NCI-H2081 treated with DMSO at 0.1 percent for 48 hours (cell line): ENCODE results near the gene DMXL2.
"Not testable (repeated sequence)": the region's sequence is repeated elsewhere in the genome, so short reads cannot be mapped to it uniquely, and the experiment has no call there.

ENCODE experiments used
- DNase-seq: peaks from one replicate; lab custom pipeline; 2025; lab: John Stamatoyannopoulos, UW

DMXL2 gene

GRCh38 chr15:51576286-51576850 is 46.2 kb downstream of the DMXL2 start:
- no peak for DNase-seq

- no peak for DNase-seq
Observed at GRCh38 chr15:51575775-51576174, 46.8 kb downstream of the DMXL2 start.

DNA sequence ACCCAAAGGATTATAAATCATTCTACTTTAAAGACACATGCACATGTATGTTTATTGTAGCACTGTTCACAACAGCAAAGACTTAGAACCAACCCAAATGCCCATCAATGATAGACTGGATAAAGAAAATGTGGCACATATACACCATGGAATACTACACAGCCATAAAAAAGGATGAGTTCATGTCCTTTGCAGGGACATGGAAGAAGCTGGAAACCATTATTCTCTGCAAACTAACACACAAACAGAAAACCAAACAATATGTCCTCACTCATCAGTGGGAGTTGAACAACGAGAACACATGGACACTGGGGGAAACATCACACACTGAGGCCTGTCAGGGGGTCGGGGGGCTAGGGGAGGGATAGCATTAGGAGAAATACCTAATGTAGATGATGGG is 49.2 kb downstream of the DMXL2 start:
- DNase-seq, result not testable (repeated sequence)

DNA sequence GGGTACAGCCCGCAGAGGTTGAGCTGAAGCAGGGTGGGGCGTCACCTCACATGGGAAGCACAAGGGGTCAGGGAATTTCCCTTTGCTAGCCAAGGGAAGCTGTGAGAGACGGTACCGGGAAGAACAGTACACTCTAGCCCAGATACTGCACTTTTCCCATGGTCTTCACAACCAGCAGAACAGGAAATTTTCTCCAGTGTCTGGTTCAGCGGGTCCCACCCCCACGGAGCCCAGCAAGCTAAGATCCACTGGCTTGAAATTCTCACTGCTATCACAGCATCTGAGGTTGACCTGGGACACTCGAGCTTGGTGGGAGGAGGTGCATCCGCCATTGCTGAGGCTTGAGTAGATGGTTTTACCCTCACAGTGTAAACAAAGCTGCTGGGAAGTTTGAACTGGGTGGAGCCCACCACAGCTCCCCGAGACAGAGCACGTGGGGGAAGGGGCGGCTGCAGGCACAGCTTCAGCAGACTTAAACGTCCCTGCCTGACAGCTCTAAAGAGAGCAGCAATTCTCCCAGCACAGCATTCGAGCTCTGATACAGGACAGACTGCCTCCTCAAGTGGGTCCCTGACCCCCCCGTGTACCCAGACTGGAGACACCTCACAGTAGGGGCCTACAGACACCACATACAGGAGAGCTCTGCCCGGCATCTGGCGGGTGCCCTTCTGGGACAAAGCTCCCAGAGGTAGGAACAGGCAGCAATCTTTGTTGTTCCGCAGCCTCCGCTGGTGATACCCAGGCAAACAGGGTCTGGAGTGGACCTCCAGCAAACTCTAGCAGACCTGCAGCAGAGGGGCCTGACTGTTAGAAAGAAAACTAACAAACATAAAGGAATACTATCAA is 53.4 kb downstream of the DMXL2 start:
- DNase-seq, result not testable (repeated sequence)

- DNase-seq, result no peak
Observed at GRCh38 chr15:51561271-51561670, 61.3 kb downstream of the DMXL2 start.

DNA sequence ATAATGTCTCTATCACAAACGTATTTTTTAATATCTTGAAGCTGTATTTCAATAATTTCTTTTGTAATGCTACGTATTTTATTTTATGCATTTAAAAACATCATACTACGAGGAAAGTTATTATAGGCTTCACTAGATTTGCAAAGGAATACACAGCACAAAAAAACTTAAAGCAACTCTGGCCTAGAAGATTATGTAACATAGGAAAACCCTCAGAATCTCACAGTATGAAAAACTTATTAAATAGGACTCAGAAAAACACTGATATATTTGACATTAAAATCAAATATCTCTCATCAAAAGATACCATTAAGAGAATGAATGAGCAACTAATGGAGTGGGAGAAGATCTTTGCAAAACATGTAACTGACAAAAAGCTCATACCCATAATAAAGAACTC is 63.7 kb downstream of the DMXL2 start:
- DNase-seq, result no peak

- DNase-seq, result no peak
Observed at GRCh38 chr15:51558411-51558810, 64.2 kb downstream of the DMXL2 start.

DNA sequence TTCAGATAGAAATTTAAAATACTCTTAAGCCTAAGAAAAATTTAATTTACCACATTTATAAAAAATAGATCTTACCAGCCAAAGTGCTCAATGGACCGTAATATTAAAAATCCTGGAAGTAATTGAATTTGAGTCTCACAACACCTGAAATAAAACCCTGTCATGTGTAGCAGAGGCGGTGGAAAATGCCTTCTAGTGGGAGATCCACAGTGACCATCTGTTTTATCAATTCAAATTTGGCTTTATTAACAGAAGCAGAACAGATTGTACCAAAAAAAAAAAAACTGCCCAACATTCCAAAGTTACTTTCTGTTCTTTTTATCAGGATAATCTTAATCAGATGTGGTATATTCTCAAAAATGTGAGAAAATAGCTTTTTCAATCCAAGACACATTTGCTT is 71.7 kb downstream of the DMXL2 start:
- no peak for DNase-seq

GRCh38 chr15:51547656-51548055 is 74.9 kb downstream of the DMXL2 start:
- DNase-seq, result no peak

DNA sequence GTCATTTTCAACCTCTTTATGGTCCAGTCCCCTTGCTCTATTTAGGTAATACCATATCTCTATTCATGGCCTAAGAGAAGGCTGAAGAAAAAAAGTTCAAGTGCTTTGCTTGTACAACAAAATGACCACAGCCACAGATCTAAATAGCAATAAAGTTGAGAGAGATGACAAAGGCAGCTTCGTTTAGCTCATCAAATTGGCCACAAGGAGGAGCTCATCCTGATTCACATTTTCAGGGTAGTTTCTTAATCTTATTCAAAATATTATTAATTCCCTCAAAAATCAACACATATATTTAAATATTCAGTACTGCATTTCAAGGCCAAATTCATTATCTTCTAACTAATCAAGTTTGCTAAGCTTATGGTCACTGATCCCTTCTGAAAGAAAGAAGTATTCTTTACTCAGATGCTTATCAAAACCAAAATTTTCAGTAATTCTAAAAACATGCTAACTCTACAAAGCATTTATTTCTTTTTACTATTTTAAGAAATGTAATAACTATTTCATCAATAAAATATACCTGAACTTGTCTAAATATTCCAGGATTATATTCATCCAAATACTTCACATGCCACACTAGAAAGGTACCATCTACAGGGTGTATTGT is 85.5 kb downstream of the DMXL2 start:
- DNase-seq, result no peak

- DNase-seq, result no peak
Observed at GRCh38 chr15:51533672-51534398, 88.7 kb downstream of the DMXL2 start.

DNA sequence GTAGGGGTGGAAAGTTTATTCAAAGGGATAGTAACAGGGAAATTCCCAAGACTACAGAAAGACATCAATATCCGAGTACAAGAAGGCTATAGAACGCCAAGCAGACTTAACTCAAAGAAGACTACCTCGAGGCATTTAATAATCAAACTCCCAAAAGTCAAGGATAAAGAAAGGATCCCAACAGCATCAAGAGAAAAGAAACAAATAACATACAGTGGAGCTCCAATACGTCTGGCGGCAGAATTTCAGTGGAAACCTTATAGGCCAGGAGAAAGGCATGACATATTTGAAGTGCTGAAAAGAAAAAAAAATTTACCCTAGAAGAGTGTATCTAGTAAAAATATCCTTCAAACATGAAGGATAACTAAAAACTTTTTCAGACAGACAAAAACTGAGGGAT is 95.6 kb downstream of the DMXL2 start:
- DNase-seq, result no peak

- no peak for DNase-seq
Observed at GRCh38 chr15:51524376-51524775, 98.2 kb downstream of the DMXL2 start.

GRCh38 chr15:51516291-51516690 is 106.3 kb downstream of the DMXL2 start:
- DNase-seq, result no peak

DNA sequence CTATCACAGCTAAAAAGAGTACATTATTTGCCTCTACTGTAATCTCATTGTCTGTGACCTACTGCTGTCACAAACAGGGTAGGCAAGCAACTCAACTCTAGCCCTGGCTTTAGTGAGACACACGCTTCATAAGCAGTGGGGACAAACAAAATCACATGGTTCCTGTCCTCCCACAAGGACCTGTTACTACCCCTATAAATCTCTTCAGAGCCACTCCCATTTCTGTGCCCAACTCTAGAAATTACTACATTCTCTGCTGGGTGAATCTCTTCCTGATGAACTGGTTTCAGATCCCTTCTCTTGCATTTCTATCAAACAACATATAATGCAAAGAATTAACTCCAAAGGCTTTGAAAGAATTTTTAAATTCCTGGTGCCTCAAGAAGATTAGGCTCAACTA is 117.3 kb downstream of the DMXL2 start:
- DNase-seq, result no peak

DNA sequence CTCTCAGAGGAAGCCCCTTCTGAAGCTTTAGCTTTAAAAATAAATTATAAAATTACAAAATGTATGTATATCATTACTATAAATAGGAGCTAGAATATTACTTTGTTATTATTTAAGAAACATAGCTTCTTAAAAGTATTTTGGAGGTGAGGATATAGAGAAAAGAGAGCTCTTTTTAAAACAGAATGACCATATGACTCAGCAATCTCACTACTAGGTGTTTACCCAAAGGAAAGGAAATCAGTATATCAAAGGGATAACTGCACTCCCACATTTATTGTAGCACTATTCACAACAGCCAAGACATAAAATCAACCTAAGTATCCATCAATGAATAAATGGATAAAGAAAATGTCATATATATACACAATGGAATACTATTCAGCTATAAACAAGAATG is 119.6 kb downstream of the DMXL2 start:
- DNase-seq, result no peak

DNA sequence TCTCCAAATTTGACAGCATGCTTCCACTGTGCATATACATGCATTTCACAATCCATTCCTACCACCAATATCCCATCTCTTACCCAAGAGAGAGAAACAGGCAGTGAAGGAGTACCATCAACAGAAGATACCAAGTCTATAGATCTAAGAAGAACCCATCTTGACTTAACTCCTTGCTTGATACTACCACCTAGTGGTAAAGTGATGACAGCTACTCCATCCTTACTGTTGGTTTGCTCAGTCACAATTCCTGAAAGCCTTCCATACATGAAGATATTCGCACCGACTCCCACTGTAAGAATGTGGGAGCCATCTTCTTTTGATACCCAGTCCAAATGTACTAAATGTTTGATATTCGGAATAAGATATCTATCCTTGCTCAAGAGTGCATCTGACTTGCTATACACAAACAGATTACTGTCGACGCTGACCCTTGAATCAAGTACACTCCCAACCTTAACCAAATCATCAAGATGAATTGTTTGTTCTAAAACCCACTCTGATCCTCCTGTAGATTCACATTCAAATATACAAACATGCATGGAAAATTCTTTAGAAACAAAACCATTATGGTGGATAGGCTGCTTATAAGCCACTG is 123.1 kb downstream of the DMXL2 start:
- DNase-seq, result peak; percentile 12

DNA sequence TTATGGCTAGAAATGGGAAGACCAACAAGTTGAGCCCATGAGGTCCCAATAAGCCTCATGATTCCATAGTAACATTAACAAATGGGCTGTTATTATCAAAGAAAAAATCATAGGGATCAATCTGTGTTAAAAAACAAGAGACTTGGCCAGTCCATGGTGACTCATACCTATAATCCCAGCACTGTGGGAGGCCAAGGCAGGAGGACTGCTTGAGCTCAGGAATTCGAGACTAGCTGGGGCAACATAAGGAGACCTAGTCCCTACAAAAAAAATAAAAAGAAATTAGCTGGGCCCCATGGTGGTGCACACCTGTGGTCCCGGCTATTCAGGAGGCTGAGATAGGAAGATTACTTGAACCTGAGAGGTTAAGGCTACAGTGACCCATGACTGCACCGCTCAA is 124.8 kb downstream of the DMXL2 start:
- DNase-seq, result no peak

DNA sequence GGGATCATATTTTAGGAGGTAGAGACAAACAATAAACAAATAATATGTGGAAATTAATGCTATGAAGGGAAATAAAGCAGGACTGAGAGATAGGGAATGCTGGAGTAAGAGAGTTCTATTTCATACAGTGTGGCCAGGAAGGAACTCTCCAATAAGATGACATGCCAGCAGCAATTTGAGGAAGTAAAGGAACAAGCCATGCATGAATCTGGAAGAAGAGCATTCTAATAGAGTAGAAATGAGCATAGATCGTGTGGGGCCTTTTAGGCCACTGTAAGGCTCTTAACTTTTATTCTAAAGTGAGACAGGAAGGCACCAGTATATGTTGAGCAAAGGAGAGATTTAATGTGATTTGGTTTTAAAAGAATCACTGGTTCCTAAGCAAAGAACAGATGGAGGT is 126.3 kb downstream of the DMXL2 start:
- no peak for DNase-seq

- DNase-seq, result no peak
Observed at GRCh38 chr15:51494411-51495314, 127.9 kb downstream of the DMXL2 start.

- no peak for DNase-seq
Observed at GRCh38 chr15:51493892-51494291, 128.7 kb downstream of the DMXL2 start.
